Heart left ventricle (tissue), 13 donors: ENCODE results near the gene DTNB.

ENCODE experiments used
- POLR2A ChIP-seq, 2 donors: fragments of 450-650 bp; IDR thresholded peaks; one replicate each; pipeline ENCODE4 v1.6.1; 2017; ENCODE audit warnings: antibody characterized with exemption in 2 of 2, mild to moderate bottlenecking in 2 of 2, moderate library complexity in 2 of 2
- TF ChIP-seq, protein P1 (sequence below), 12 donors: fragments of 200-600 bp; sonication (generic) in 4 of 12; IDR thresholded peaks; one replicate each; pipeline versions ENCODE4 v1.5.0 to v1.8.0; 2018 to 2022; ENCODE audit warnings: antibody characterized with exemption in 12 of 12, mild to moderate bottlenecking in 5 of 12
- donor health status: ischemic (EF 13 %, LVEDD 7.1; RV severe dilation, severe dysfunction).
- donor health status: DM: no; HTN: yes; CAD: no.
- donor health status: DM: no; HTN: no; CAD: no.
- donor health status: ischemic (EF 25% LVEDD 6.9; RV normal size, moderate dysfunction).
- donor health status: ischemic (EF 25% LVEDD 5.7; RV mildly dilated, moderate dysfunction).
- donor health status: ischemic (EF 35%, LVEDD 5.7; RV mildly dilated, moderate dysfunction).
- donor health status: nonischemic (EF 11% LVEDD 7.7; RV severe dilation, severe dysfunction).
- donor health status: DM: yes; HTN: yes; CAD: no.
- donor health status: PGD.
- donor health status: ischemic (EF 29% LVEDD 5.4; RV normal size, mild dysfunction).
- donor health status: nonischemic (EF 23%, LVEDD 6.1; RV moderate dilation, normal function).

DNA sequence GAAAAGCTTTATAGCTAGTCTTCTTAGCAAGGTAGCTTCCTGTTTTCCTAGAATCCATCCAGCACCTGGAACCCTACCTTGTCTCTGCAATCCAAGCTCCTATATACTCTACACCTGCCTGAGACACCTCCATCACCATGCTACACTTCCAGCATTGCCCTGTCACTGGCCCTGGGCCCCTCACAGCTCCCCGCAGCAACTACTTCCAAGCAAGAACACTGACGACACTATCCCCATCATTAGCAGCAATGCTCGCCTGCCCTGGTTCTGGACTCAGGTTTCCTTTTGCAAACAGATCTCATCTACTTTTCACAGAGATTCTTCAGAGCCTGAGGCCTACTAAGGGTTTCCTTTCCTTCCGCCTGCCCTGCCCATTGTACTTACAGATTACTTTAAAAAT, 121.1 kb downstream of the DTNB start:
- no peak for TF ChIP-seq POLR2A (IDR thresholded peaks at IDR 0.05)
- TF ChIP-seq, protein P1, sequence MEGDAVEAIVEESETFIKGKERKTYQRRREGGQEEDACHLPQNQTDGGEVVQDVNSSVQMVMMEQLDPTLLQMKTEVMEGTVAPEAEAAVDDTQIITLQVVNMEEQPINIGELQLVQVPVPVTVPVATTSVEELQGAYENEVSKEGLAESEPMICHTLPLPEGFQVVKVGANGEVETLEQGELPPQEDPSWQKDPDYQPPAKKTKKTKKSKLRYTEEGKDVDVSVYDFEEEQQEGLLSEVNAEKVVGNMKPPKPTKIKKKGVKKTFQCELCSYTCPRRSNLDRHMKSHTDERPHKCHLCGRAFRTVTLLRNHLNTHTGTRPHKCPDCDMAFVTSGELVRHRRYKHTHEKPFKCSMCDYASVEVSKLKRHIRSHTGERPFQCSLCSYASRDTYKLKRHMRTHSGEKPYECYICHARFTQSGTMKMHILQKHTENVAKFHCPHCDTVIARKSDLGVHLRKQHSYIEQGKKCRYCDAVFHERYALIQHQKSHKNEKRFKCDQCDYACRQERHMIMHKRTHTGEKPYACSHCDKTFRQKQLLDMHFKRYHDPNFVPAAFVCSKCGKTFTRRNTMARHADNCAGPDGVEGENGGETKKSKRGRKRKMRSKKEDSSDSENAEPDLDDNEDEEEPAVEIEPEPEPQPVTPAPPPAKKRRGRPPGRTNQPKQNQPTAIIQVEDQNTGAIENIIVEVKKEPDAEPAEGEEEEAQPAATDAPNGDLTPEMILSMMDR (IDR thresholded peaks at IDR 0.05), result no peak
